ENCODE results near the gene BLACAT1.

Gene BLACAT1

DNA sequence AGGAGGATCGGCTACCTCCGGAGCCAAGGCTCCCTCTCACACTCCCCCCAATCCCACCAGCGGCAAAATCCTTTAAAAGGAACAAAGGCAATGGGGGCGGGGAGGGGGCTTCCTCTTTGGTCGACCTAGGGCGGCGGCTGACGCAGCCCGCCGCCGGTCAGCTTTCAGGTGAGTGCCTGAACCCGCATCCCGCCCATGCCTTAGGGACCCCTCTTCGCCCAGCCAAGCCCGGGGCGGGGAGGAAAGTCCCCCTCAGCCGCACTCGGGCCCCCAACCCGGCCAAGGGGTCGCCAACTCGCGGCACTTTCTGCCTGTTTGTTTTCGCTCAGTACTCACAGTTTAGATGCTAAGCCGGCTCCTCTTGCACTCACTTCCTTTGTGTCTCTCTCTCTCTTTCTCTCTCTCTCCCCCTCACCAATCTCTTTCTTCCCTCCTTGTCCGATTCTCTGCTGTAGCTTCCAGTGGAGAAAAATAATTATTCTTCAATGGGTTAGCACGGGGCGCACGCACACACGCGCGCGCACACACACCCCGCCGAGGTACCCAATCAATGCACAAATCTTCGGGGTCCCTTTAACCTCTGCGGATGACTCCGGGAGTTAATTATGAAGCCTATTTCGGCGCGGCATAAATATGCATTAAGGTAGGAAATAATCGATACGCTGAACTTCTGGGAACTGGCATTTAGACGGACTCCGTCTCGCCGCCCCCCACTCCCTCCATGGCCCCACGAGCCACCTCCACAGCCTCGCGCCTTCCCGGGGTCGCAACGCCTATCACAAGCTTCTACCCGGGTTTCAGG lies at the start of gene BLACAT1:
Gene BLACAT1 (minus strand): TSS at position 465 of the 802 bp plus-strand sequence.
- no peak for DNase-seq

DNA sequence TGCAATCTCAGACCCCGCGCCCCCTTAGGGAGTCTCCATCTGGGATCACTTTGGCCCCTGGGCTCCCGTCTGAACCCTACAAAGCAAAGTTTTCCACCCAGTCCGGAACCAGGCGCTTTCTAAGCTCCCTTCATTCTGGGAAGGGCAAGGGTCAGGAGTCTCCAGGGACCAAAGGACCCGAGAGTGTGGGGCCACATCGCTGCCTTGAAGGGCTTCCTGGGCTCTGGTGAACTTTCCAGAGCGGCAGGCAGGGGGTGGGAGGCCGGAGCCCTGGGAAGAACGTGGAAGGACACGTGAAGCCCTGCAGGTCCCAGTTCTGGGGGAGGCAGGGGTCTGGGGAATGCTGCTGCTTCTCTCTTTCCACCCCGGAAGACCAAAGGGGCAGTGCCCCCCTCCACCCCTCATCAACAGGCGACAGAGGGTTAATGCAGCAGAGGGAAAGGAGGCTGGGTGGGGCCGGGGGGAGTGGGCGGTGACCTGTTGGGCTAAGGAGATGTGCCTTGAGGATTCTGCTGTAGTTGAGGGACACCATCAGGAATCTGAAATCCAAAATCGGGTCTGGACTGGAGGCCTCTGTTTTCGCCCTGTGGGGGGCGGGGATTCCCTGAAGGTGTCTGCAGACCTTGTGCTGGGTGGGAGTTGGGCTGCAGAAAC lies 49.4 kb upstream of the BLACAT1 start:
- no peak for DNase-seq

DNA sequence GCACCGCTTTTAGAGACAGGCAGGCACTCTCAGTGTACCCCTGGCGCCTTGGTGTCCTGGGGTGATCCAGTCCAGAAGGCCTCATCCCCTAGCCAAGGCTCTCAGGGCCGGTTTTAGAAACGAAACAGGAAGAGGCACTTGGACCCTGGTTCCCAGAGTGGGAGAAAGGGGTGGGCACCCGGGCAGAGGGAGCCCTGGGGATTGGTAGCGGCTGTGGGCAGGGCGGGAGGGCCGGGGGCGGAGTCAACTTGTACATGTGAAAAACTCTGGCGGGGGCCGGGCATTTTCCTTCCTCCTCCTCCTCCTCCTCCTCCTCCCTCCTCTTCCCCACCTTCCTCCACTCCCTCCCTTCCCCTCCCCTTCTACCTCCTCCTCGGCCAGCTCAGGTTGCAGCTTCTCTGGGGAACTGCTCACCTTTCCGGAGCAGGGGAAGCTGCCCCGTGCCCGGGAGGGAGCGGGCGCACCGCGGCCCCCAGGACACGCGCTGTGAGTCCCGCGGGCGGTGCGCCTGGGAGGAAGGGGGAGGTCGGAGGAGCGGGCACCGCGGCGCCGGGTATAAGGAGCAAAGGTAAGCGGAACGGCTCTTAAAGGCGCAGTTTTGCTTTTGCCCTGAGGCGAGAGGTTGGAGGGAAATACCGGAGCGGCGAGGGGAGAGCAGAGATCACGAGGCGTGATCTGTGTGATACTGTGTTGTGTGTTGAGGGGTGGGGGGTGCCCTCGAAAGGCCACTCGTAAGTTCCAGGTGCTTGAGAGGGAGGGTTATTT lies 48.6 kb upstream of the BLACAT1 start, which contains the start of gene CDK18:
Gene CDK18 (plus strand): TSS at position 359 of the 765 bp plus-strand sequence. CDS start 18,499 bp downstream, outside the sequence.
- DNase-seq, result peak; percentile 37

DNA sequence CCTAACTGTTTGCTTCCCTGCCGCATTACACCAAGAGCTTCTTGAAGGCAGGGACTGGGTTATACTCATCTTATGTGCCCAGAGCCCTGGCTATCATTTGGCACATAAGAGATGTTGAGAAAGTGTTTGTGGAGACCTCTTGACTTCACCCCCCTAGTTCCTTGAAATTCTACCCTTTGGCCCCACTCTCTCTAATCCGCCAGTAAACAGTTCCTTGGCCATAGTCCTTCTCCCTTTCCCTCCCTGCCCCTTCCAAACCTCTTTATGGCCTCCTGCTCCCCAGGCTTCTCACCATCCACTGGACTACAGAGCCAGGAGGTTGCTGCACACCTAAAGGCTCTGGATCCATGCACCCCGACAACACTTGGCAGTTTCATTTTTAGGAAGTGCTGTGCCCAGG lies 47.1 kb upstream of the BLACAT1 start:
- DNase-seq, result no peak

DNA sequence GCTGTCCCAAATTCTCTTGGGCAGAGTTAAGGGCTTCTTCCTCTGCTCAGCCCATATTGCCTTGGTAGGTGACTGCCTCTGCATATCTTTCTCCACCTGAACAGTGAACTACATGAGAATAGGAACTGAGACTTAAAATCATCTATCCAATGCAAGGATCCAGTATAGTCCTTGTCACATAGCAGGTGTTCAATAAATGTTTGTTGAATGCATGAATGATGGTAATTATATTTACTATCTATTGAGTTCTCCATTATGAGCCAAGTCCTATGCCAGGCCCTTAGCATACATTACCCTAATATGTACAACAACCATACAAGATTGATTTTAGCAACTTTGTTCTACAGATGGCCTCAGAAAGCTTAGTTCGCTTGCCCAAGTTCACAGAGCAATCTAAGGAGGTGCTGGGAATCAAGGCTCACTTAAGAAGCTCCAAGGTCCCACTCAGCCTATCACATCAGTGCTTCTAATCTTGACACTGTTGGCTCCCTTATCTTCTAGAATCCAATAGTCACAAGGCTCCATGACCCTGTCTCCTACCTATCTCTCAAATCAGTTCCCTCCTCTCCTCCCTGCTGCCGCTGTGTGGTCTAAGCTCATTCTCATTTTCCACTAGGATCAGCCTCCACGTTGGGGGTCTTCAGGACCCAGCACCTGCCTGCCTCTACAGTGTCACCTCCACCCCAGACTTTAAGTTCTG lies 46.4 kb upstream of the BLACAT1 start:
- DNase-seq, result no peak

DNA sequence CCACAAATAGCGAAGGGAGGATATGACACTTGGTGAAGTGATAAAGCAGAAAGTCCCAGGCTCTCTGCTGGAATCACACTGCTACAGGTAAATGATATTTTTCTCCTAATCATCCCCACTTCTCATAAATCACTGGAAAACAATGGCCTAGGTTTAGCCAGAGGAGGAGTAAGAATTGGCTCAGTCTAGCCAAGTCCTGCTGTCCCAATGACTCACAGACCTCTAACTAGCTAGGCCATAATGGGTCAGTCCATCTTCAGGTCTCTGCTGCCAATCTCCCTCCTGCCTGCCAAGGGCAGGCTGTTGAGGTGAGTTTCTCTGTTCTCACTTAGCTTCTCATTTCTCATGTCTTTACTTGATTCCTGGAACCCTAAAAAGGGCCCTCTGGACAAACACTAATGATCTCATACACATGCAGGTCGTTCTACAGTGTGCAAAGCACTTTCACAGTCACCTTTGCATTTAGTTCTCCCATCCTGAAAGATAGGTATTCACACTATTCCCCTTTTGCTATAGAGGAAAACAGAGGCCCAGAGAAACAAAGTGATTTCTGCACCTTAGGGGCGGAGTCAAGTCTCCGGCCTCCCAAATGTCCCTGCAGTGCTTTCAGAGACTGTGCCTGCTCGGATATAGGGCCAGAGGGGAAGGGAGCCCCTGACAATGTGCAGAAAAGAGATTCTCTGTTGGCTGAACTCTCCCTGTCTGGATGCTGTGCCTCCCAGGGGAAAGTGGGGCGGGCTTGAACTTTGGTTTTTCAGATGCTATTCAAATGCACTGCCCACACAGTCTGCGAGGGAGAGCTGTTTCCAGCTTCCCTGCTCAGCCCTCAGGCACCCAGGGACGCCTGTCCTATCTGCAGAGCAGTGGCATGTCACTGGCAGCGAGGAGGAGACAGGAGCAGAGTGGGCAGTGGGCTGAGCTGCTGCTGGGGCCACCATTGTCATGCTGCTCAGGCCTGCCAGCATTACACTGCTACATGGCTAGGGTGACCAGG lies 44.7 kb upstream of the BLACAT1 start:
- no peak for DNase-seq

DNA sequence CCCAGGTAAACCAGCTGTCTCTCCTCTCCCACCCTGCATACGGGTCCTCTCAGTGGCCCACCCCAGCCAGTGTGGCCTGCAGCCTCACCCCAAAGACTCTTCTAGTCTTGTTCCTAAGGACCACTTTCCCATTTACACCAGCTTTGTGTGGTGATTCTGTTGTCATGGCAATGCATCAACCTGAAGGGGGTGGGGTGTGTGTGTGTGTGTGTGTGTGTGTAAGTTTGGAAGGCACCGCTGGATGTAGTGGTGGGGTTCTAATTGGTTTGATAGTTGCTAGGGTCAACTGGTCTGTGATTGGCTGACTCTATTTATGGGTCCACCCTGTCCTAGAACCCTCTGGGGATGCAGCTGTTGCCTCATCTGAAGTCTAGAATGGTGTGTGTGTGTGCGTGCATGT lies 43.9 kb upstream of the BLACAT1 start:
- no peak for DNase-seq

DNA sequence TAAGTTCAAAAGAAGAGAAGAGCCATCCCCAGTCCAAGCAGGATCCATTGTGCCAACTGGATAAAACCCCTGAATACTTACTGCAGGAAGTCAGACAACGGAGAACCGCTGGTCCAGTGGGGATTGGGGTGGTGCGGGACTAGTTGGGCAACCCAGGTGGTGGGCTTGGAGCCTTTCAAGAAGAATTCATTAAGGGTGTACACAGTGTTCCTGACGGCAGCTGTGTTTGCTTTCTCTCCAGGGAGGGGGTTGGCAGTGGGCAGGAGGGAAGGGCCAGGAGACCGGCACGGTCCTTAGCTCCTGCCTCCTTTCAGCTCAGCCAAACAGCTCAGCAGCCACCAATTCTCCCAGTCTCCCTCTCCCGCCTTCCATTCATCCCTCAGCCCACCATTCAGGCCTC lies 41.5 kb upstream of the BLACAT1 start:
- DNase-seq, result no peak

DNA sequence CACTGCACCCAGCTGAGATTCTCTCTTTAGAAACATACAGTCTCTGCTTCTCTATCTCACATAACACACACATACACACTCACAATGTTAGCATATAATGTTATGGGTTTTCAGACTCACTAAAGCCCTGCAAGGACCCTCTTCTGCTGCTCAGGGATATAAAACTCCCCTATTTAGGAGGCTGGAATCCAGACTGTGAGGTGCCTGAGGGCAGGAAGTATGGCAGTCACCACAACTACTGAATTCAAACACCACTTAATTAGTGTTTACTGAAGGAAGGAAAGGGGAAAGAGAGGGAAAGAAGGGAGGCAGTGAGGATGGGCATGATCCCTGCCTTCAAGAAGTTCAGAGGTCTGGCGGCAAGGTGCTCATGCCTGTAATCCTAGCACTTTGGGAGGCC lies 40.8 kb upstream of the BLACAT1 start:
- no peak for DNase-seq

DNA sequence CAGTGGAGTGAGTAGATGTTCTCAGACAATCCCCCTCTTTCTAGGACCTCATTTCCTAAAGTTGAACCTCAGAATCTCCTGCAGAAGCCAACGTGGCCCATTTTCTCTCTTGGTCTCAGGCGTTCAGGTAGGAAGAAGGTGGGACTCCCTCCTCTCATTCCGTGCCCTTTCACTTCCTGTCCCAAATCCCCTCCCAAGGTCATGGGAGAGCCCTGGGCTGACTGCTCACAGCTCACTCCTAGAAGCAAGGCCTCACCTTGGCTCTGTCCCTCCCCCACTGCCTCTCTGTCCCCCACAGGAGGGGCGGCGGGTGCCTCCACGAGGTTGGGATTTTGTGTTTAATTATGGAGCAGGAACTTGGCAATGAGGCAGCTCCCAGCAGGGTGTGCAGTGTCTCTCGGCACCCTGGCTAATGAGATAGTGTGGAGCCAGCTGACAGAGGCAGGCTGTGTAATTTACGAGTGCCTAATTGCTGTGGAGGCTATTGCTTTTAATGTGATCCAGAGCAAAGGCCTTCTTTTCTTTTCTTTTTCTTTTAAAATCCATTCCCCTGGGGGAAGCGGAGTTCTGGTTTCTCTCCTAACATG lies 39.5 kb upstream of the BLACAT1 start:
- DNase-seq, result no peak

DNA sequence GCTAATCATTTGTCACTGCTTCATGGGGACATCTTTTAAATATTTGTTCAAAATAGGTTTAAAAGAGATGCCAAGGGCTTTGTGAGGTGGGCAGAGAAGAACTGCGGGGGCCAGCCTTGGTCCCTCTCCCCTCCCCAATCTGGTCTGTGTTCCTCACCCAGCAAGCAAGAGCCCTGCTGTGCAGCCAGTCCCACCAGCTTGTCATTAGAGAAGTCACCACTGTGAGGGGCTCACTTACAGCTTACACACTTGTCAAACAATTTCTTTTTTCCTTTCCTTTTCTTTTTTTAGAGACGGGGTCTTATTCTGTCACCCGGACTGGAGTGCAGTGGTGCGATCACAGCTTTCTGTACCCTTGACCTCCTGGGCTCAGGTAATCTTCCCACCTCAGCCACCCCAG lies 38.3 kb upstream of the BLACAT1 start:
- no peak for DNase-seq

DNA sequence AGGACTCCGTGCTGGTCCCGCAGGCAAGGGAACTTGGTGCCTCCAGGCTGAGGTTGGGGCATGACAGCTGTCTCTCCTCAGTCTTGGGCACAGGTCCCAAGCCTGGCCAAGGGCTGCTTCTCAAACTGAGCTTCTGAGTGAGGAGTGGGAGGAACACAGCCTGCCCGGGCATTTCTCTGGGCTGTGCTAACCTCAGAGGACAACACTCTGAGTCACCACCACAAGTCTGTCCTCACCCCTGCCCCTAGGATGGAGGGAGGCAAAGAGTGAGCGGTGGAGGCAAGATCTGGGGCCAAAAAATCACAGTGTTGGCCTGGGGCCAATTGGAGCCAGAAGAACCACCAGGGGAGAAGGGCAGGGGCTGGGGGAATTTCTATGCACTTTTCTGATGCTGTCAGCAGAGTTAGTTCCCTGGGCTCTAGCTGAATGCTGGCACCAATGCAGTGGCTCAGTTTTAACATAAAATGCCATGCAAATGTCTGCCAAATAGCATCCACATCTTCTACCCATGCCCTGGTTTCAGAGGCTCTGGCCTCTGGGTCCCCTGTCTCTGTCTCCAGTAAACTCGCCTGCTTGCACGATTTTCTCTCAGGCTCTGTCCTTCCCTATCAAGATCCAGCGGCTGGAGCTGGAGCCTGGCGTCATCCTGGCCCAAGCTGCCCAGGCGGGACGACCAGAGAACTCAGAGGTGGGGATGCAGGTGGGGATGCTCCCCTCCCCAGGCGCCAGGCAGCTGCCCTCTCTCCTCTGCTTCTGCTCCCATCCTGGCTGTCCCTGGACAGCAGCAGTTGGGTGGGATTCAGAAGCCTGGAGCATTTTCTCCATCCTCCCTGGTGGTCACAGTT lies 37.6 kb upstream of the BLACAT1 start:
- no peak for DNase-seq

DNA sequence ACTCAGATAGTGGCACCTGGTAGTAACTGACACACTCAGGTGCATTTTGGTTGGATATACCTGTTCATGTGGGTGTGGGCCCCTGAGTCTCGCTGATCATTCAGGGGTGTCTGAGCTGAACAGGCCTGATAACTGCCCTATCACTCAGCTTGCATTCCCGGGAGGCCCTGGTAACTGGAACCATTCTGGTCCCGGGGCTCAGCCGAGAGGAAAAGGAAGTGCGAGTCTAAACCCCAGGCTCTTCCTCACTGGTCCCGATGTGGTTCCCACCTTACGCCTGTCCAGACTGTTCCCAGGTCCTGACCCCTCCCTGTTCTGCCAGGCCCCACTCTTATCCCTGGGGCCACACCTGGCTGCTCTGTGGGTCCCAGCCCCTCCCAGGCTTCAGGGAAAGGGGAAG lies 36.9 kb upstream of the BLACAT1 start:
- DNase-seq, result no peak

DNA sequence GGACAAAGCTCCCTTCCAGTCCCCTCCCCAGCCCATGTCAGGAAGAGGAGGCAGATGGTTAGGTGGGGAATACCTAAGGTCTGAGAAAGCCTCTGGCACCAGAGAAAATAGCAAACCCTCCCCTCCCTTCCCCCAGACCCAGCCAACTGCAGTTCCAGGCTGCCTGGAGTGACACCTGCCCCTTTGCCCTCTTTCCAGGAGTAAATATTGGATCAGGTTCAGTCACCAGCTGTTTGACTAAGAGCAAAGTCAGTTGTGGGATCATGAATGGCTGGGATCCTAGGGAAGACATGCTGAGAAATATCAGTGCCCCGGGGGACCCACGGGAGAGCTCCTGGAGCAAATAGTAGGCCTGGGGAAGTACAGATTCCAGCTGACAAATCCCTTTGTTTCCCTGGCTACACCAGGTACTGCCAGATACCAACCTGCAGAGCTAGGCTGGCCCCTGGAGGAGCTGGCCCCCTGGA lies 36.4 kb upstream of the BLACAT1 start:
- DNase-seq, result no peak

DNA sequence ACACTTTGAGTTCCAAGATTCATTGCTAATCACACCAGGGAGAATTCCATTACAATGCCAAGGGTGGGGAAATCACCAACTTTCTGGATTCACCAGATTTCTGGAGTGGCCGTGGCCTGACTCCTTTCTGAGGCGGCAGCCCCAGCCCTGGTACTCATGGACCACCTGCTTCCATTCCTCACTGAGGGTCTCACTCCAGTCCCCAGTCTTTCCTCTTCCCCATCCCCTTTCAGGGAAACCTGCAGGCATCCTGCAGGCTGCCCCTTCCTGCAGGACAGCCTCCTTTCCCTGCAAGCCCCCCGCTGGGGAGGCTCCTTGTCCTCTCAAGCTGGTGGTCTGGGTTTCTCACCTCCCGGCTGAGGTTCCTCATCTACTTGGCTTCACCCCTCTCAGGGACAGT lies 35.9 kb upstream of the BLACAT1 start:
- no peak for DNase-seq

DNA sequence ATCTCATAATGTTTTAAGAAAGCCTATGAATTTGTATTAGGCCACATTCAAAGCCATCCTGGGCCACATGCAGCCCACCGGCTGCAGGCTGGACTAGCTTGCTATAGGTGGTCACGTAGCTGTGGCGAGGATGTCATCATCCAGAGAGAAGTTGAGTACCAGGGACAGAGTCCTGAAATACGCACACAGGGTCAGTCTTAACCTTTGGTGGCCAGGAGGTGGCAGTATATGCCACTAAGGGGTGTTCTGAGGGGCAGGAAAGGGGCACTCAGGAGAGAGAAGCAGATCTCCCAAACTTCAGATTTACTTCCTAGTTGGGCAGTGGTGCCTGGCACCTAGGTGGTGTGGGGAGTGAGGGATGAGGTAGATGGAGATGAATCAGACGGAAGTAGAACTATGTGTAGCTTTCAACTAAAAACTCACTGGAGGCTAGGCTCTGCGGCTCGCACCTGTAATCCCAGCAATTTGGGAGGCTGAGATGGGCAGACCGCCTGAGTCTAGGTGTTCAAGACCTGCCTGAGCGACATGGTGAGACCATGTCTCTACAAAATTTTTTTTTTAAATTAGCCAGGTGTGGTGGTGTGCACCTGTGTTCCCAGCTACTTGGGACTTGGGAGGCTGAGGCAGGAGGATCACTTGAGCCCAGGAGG lies 32.4 kb upstream of the BLACAT1 start:
- DNase-seq, result peak; percentile 55

DNA sequence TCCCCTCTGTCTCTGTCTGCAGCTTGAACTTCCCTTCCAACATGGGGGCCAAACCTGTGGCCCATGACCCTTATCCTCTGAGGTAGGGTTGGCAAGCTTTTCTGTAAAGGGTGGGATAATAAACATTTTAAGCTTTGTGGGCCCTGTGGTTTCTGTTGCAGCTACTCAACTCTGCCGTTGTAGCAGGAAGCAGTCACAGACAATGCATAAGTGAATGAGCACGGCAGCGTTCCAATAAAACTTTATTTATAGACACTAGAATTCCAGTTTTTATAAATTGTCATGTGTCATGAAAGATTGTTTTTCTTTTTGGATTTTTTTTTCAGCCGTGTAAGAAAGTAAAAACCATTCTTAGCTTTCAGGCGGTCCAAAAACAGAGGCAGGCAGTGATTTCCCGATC lies 30.4 kb upstream of the BLACAT1 start:
- DNase-seq, result no peak

DNA sequence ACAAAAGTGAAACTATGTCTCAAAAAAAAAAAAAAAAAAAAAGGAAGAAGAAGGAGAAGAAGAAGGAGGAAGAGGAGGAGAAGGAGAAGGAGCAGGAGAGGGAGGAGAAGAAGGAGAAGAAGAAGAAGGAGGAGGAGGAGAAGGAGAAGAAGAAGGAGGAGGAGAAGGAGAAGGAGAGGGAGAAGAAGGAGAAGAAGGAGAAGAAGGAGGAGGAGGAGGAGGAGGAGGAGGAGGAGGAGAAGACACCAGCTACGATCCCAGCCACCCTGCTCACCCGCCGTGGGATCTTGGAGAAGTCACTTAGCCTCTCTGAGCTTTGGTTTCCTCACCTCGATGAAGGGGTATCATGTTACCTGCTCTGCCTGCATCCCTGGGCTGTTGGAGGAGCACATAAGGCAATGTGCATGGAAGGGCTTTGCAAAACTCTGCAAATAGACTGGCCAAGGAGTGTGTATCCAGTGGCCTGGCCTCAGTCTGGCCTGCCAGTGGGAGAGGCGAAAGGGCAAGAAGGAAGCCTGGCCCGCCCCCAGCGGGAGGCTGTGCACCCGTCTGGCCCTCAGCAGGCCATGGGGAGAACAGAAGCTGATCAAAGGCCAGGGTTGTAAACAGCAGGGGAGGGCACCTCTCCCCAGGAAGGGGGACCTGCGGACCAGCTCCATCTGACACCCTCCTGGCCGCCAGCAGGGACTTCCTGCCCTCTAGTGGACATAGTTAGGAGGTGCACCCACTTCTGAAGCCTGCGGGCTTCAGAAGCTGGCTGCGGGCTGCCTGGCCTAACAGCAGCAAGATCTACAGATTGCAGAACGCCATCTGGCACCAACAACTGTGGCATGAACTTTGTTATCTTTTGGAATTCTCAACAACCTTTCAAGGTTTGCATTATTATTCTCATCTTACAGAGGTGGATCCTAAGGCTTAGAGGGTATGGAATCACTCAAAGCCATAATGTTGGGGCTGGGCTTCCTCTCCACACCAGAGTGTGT lies 29.4 kb upstream of the BLACAT1 start:
- DNase-seq, result peak; percentile 79
